Measurements from ENCODE around the gene CDADC1. TPM values are rescaled to one million over a fixed set of nuclear protein-coding genes. Genes with fewer than 3 reads are reported as not detected.
"Not testable (repeated sequence)": the region's sequence is repeated elsewhere in the genome, so short reads cannot be mapped to it uniquely, and the experiment has no call there.

Gene CDADC1
- total RNA-seq, 1 donor from 2014 or later, result 3.3 TPM

GRCh38 chr13:49288458-49288857 is 40.7 kb downstream of the CDADC1 start:
- DNase-seq (ENCODE audit: low read depth), result no peak
- no peak overlapping the region for H3K4me3 ChIP-seq (ENCODE audit: low read depth, low read length)
- TF ChIP-seq CTCF (conservative IDR thresholded peaks at IDR 0.05; ENCODE audit: low read depth, low read length), result no peak

- H3K4me3 ChIP-seq (ENCODE audit: low read depth, low read length), result no peak overlapping the region
- no peak for TF ChIP-seq CTCF (conservative IDR thresholded peaks at IDR 0.05; ENCODE audit: low read depth, low read length)
- no peak for DNase-seq (ENCODE audit: low read depth)
These were observed 45.2 kb downstream of the CDADC1 start for GRCh38 chr13:49292742-49293486.

GRCh38 chr13:49294723-49295122 is 47.0 kb downstream of the CDADC1 start:
- DNase-seq (ENCODE audit: low read depth), result not testable (repeated sequence)

GRCh38 chr13:49295244-49295643 is 47.5 kb downstream of the CDADC1 start:
- TF ChIP-seq CTCF (conservative IDR thresholded peaks at IDR 0.05; ENCODE audit: low read depth, low read length), result no peak
- no peak for DNase-seq (ENCODE audit: low read depth)
- H3K4me3 ChIP-seq (ENCODE audit: low read depth, low read length), result no peak overlapping the region

More at GRCh38 chr13:49294723-49295122, 47.0 kb downstream of the CDADC1 start:
- not testable (repeated sequence) for H3K4me3 ChIP-seq (ENCODE audit: low read depth, low read length)

GRCh38 chr13:49296659-49297058 is 48.9 kb downstream of the CDADC1 start:
- H3K4me3 ChIP-seq (ENCODE audit: low read depth, low read length), result no peak overlapping the region
- no peak for DNase-seq (ENCODE audit: low read depth)
- no peak for TF ChIP-seq CTCF (conservative IDR thresholded peaks at IDR 0.05; ENCODE audit: low read depth, low read length)

- DNase-seq (ENCODE audit: low read depth), result no peak
- no peak overlapping the region for H3K4me3 ChIP-seq (ENCODE audit: low read depth, low read length)
- TF ChIP-seq CTCF (conservative IDR thresholded peaks at IDR 0.05; ENCODE audit: low read depth, low read length), result no peak
These were observed 49.6 kb downstream of the CDADC1 start for GRCh38 chr13:49297338-49297737.

GRCh38 chr13:49298416-49298815 is 50.7 kb downstream of the CDADC1 start:
- TF ChIP-seq CTCF (conservative IDR thresholded peaks at IDR 0.05; ENCODE audit: low read depth, low read length), result no peak

More at GRCh38 chr13:49298416-49298815, 50.7 kb downstream of the CDADC1 start:
- H3K4me3 ChIP-seq (ENCODE audit: low read depth, low read length), result no peak overlapping the region
- DNase-seq (ENCODE audit: low read depth), result no peak
